GM19351 (cell line): ENCODE results near the gene CELF2.

Experiments
- ATAC-seq: cut with Tn5 transposase; IDR thresholded peaks from one replicate; pipeline ENCODE4 v1.9.1; 2021; ENCODE audit warnings: mild to moderate bottlenecking, moderate library complexity; ENCODE audit not compliant: unreplicated experiment

CELF2 gene

DNA sequence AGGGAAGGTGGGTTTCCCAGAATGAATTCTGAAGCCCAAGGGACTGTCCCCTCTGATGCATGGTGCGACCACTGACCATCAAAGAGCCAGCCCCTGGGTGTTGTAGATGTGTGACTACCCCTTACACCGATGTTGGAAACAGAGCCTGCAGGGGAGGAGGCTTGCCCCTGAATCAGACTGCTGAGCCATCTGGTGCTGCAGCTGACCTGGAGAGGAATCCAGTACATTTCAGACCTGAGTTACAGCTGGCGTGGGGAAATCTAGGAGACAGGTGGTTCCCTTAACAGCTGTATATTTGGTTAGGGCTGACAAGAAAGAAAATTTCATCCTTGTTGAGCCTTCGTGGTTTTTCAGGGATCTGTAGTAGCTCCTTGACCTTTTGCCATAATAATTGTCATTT is 195.5 kb downstream of the CELF2 start:
- ATAC-seq = no peak

GRCh38 chr10:11214407-11214806 is 196.7 kb downstream of the CELF2 start:
- ATAC-seq = no peak

DNA sequence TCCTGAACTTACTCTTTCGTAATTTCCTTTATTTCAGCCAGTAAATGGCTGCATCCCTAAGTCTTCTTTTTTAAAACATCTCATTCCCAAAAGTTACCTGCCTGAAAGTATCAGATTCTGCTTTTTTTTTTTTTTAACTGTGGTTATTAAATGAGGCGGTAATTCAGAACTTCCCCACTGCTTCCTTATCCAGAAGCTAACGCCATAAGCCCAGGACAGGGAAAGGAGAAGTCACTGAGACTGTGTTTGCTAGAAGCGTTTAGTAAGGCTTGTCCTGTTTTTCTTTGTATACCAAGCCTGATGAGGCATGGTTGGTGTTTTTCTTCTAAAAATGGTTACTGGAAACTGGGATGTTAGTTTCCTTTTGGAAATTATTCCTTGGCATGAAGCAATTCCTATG is 197.8 kb downstream of the CELF2 start:
- ATAC-seq = no peak

- ATAC-seq = no peak
These were observed 199.8 kb downstream of the CELF2 start for GRCh38 chr10:11217521-11217920.

DNA sequence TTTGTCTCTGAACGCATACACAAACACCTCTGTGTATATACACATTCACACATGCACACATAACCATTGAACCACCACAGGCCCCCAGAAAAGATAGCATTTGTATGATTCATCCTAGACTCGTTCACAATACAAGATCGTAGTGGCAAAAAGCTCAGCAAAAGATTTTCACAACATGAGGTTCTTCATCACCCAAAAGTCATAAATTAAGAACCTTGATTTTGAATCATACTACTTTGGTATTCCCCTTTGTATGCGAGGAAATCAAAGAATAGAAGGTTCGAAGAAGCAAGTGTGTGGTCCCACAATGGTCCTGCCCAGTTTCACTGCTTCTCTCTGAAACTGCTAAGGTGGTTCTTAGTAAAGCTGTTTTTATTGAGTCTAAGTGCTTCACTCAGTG is 200.7 kb downstream of the CELF2 start:
- no peak for ATAC-seq

GRCh38 chr10:11219431-11219830 is 201.8 kb downstream of the CELF2 start:
- ATAC-seq = no peak

DNA sequence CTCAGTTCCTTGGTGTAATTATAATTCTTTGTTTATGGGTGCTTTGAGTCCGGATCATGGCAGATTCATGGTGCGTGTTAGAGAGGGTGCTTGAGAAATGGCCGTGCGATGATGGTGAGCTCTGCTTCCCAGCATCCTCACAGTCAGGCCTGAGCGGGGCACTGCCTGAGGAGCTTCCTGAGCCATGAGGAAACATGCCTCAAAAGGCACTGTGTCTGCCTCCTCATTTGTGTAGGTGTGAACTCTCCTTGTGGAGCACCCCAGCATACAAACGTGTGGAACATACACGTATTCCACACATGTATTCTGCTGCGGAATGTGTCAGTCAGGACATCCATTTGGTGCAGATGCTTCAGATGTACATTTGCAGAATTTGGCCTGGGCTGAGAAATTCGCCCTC is 205.4 kb downstream of the CELF2 start:
- no peak for ATAC-seq

DNA sequence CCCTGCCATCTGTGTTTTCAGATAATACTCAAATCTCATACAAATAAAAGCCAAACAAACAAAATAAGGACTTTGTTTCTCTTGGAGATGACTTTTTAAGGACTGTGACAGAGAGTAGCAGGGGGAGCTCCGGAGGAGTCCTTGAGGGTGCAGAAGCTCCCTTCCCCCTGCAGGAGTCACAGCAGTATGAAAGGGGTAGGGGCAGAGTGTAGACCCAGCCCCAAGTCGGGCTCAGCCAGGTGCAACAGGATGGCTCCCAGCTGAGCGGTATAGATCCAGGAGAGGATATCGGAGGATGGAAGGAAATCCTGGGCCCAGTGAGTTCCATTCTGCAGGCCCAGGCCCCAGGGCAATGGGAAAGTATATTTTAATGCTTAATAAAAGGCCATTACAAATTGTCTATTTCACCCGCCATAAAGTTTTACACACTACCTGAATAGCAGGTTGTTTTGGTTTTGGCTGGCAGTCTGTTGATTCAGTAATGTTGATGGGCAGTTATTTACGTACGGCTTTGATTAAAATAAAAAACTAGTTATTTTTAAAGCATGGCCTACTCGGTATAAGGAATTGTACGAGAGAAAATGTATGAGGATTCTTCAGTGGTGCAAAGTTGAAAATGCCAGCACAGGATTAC is 206.0 kb downstream of the CELF2 start:
- ATAC-seq = no peak

GRCh38 chr10:11224321-11224720 is 206.6 kb downstream of the CELF2 start:
- ATAC-seq = no peak

- no peak for ATAC-seq
These were observed 207.2 kb downstream of the CELF2 start for GRCh38 chr10:11224792-11225416.

GRCh38 chr10:11225935-11226334 is 208.3 kb downstream of the CELF2 start:
- peak; percentile 52 for ATAC-seq

DNA sequence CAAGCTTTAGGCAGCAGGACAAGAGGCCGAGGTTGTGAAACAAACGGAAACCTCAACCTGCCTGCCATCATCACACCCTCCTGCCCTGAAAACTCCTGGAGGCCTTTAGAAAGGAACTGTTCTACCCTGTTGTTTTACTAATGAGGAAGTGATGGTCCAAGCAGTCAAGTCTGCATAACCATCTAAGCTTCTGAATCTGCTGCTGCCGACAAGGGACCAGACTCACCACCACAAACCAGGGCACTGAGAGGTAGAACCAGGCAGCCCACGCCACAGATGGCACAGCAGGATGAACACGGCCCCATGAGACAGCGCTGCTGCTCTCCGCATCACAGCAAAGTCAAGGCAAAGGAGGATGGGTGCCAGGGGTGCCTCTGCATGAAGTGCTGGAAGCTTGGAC is 209.4 kb downstream of the CELF2 start:
- peak; percentile 54 for ATAC-seq

- ATAC-seq = no peak
These were observed 212.2 kb downstream of the CELF2 start for GRCh38 chr10:11229893-11230292.

DNA sequence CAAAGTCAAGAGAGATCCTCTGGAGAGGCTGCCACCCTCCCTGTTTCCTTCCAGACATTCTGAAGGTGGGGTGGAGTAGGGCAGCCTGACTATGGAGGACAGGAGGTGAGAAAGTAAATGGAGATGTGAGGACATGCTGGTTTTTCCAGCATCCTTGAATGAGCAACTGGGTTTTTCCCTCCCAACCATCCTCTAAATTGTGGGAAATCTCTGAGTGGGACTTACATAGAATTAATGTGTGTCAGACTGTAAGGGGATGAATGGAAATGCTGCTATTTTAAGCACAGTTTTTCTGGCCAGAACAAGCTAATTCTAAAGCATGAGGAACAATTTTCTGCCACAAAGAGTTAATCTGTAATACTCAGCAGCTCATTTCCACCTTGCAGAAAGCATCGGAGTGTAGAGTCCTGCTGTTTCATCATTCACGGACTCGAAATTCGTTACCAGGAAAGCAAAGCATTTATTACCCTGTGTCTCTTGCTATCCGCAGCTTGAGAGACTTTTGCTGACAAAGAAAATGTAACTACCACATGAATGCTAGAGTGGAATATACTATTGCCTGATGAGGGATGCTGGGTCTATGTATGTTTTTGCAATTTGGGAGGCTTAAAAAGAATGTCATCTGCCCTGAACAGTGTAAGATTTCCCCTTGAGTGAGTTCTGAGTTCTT is 213.0 kb downstream of the CELF2 start:
- ATAC-seq = no peak

DNA sequence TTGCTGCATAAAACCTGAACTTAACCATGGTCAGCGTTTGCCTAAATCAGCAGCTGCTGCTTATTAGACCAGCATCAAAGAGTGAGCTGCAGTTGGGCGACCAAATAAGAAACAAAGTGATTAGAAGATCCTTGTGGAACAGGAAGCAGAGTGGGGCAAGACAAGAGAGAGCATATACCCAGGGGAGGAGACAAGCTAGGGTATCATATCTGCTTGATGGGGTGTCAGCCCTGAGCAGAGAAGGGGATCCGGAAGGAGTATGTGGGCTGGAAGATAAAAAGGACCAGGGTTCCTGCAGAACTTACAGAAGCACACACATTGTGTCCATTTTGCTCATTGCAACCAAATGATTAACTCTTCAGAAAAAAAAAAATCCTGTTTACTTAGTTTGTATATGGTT is 213.6 kb downstream of the CELF2 start:
- no peak for ATAC-seq

GRCh38 chr10:11232222-11232961 is 214.7 kb downstream of the CELF2 start:
- no peak for ATAC-seq

DNA sequence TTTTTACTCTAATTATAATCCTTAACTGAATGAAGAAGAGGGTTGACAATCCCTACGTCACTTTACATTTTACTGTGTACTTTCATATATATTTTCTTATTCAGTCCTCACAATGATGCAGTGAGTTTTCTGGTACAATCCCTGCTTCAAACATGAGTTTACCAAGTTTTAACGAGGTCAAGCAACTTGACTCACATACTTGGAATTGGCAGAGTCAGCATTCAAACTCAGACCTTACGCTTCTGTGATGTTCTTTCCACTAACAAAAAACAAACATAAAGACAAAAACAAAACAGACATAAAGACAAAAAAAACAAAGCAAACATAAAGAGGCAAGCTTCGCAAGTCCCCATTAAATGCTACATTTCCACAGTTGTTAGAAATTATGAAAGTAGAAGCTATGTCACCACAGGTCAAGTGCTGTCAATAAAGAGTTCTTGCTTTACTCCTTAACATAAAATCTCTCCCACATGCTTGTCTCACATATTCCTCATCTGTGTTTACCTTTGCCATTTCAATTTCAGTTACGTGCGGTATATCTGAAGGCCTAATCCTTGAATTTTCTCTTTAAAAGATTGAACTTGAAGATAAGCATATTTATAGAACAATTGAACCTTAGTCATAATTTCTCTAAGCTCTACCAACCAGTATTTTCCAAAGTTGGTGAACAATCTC is 217.3 kb downstream of the CELF2 start:
- ATAC-seq = no peak

GRCh38 chr10:11235771-11236170 is 218.1 kb downstream of the CELF2 start:
- ATAC-seq = no peak

DNA sequence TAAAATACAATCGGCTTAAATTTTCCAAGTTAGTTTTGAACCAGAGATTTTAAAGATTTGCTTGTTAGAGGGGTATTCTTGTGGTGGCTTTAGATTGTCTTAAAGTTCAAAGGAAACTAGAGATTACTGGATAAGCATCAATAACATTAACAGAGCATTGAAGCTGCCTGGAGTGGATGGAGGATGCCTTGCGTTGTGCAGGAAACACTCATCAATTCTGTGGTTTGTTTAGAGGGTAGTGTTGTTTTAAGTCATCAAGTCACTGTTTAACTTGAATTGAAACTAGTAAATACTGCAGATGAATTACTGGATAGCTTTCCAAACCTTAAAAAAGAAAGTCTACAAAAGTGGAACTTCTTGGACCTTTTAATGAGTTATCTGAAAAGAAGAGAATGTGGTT is 218.6 kb downstream of the CELF2 start:
- ATAC-seq = peak; percentile 63

DNA sequence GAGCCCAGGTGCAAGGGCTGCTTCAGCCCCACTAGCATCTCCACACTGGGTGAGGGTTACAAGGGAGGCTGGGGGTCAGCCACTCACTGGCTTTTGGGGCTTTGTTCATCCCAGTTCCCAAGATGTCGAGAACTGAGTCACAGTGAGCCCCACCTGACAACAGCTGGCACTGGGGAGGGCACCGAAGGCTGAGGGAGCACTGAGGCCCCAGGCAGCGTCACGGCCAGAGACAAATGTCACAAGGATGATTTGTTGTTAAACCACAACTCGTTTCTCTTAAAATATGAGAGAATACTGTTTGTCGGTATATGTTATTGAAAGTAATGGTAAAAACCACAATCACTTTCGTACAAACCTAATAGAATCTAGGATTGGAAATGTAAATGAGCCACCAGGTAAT is 219.9 kb downstream of the CELF2 start:
- ATAC-seq = peak; percentile 47

DNA sequence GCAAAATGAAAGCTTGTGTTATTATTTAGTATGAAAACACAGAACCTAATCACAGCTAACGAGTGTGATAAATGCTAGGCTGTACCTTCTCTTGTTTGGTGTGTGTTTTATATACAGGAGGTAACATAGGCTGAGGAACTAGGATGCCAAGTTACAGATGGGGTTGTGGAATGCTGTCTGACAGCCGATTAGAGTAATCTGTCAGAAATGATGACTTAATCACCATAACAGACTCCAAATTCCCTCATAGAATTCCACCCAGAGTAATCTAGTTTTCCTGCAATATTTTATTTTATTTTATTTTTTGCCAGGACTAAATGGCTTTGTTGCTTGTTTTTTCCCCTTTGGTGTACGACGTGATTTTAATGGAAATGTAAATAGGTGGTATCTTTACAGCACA is 221.2 kb downstream of the CELF2 start:
- no peak for ATAC-seq
